HG02973 (cell line): ENCODE measurements around the gene SLC25A26.

Experiments
- ATAC-seq: cut with Tn5 transposase; IDR thresholded peaks from one replicate; pipeline ENCODE4 v1.9.1; 2021; ENCODE audit warnings: moderate library complexity; ENCODE audit not compliant: unreplicated experiment

SLC25A26 gene

GRCh38 chr3:66366747-66367146 is 145.9 kb downstream of the SLC25A26 start:
- ATAC-seq, result no peak

- ATAC-seq, result no peak
These were observed 147.2 kb downstream of the SLC25A26 start for GRCh38 chr3:66367979-66368378.

- no peak for ATAC-seq
These were observed 149.4 kb downstream of the SLC25A26 start for GRCh38 chr3:66370179-66370578.

- no peak for ATAC-seq
These were observed 150.6 kb downstream of the SLC25A26 start for GRCh38 chr3:66371432-66371831.

- ATAC-seq, result no peak
These were observed 152.0 kb downstream of the SLC25A26 start for GRCh38 chr3:66372681-66373350.

GRCh38 chr3:66376568-66376967 is 155.8 kb downstream of the SLC25A26 start:
- ATAC-seq, result no peak

- ATAC-seq, result no peak
These were observed 157.0 kb downstream of the SLC25A26 start for GRCh38 chr3:66377800-66378199.

GRCh38 chr3:66378256-66378655 is 157.5 kb downstream of the SLC25A26 start:
- no peak for ATAC-seq

- no peak for ATAC-seq
These were observed 158.8 kb downstream of the SLC25A26 start for GRCh38 chr3:66379565-66379964.

- no peak for ATAC-seq
These were observed 159.6 kb downstream of the SLC25A26 start for GRCh38 chr3:66380200-66380932.

GRCh38 chr3:66381626-66382025 is 160.8 kb downstream of the SLC25A26 start:
- no peak for ATAC-seq

- ATAC-seq, result no peak
These were observed 161.3 kb downstream of the SLC25A26 start for GRCh38 chr3:66382142-66382541.

GRCh38 chr3:66383023-66383422 is 162.2 kb downstream of the SLC25A26 start:
- no peak for ATAC-seq

- ATAC-seq, result no peak
These were observed 163.4 kb downstream of the SLC25A26 start for GRCh38 chr3:66383998-66384745.

- ATAC-seq, result no peak
These were observed 164.3 kb downstream of the SLC25A26 start for GRCh38 chr3:66385066-66385465.

GRCh38 chr3:66386011-66386924 is 165.5 kb downstream of the SLC25A26 start:
- peak; percentile 84 for ATAC-seq

- peak; percentile 53 for ATAC-seq
These were observed 166.3 kb downstream of the SLC25A26 start for GRCh38 chr3:66386925-66387650.

GRCh38 chr3:66390013-66390412 is 169.2 kb downstream of the SLC25A26 start:
- no peak for ATAC-seq

GRCh38 chr3:66392512-66392911 is 171.7 kb downstream of the SLC25A26 start:
- ATAC-seq, result no peak

GRCh38 chr3:66392966-66393332 is 172.1 kb downstream of the SLC25A26 start:
- ATAC-seq, result no peak
